Activated CD4-positive, alpha-beta T cell treated with anti-CD3 and anti-CD28 coated beads for 36 hours (primary cell): Measurements from ENCODE around the gene IL1R2. TPM values are rescaled to one million over a fixed set of nuclear protein-coding genes. Genes with fewer than 3 reads are reported as not detected.
"Not testable (repeated sequence)": the region's sequence is repeated elsewhere in the genome, so short reads cannot be mapped to it uniquely, and the experiment has no call there.

Source experiments
- ATAC-seq: fragments of 200-7000 bp; cut with Tn5 transposase; one replicate; pipeline ENCODE4 v1.10.0; 2021; ENCODE audit warnings: mild to moderate bottlenecking, moderate library complexity
- CTCF ChIA-PET: fragments of 350-600 bp; sonication (Branson Sonifier 250); formaldehyde crosslinking; loops from one replicate; lab custom pipeline; 2021; ENCODE audit warnings: antibody characterized with exemption; lab: Charles Lee
- POLR2A ChIA-PET: fragments of 350-600 bp; sonication (Branson Sonifier 250); formaldehyde crosslinking; loops from one replicate; lab custom pipeline; 2021; ENCODE audit warnings: antibody characterized with exemption, inconsistent platforms; lab: Charles Lee
- DNase-seq: peaks from one replicate; pipeline ENCODE4 v3.0.0-alpha.2; 2020
- H3K27ac Mint-ChIP-seq: one replicate; pipeline ENCODE4 v1.8.0; 2021; ENCODE audit warnings: mixed read lengths
- H3K27me3 Mint-ChIP-seq: one replicate; pipeline ENCODE4 v1.8.0; 2021; ENCODE audit warnings: mixed read lengths
- H3K36me3 Mint-ChIP-seq: one replicate; pipeline ENCODE4 v1.8.0; 2021; ENCODE audit warnings: low read depth, mixed read lengths
- H3K4me1 Mint-ChIP-seq: one replicate; pipeline ENCODE4 v1.8.0; 2021; ENCODE audit warnings: mixed read lengths
- H3K4me3 Mint-ChIP-seq: one replicate; pipeline ENCODE4 v1.8.0; 2021; ENCODE audit warnings: mild to moderate bottlenecking, moderate library complexity, mixed read lengths
- H3K9me3 Mint-ChIP-seq: one replicate; pipeline ENCODE4 v1.8.0; 2021; ENCODE audit warnings: low read depth, mixed read lengths
- intact Hi-C, 2 experiments: fragments of 100-400 bp; cut with DNase I in 1 of 2; cut with micrococcal nuclease in 1 of 2; formaldehyde crosslinking; loops; one replicate each; pipeline versions ENCODE4 v1.14.2 to v1.15.1; 2022 to 2024; cut with DNase I, micrococcal nuclease
- total RNA-seq, 2 experiments: library from RNA; stranded (reverse); gene quantifications; one replicate each; pipeline ENCODE4 v1.2.3, GENCODE V29; 2021

The IL1R2 gene
- total RNA-seq, 2 experiments from 2014 or later: 21.4 to 25.4 TPM

- CTCF ChIA-PET: interaction anchor here (1.1 to 5.1 kb wide), 6 partner anchors 10 to 179 kb away, joined by 4 to 19 read pairs (median 4); no protein-coding TSS in a partner anchor
- intact Hi-C loops: no loop called here
- POLR2A ChIA-PET: interaction anchor here (0.6 to 2.1 kb wide), 3 partner anchors 22 to 168 kb away, joined by 3 to 25 read pairs (median 23); no protein-coding TSS in a partner anchor
Measured at GRCh38 chr2:102061286-102061699, 69.5 kb downstream of the IL1R2 start.

GRCh38 chr2:102061962-102062795 lies 70.4 kb downstream of the IL1R2 start:
- POLR2A ChIA-PET: interaction anchor here (0.6 to 2.1 kb wide), 11 partner anchors 18 to 167 kb away, joined by 3 to 25 read pairs (median 4); no protein-coding TSS in a partner anchor
- H3K36me3 Mint-ChIP-seq: no peaks in the 10 kb centered on the region
- H3K4me3 Mint-ChIP-seq: no peak overlapping the region
- no peaks in the 10 kb centered on the region for H3K9me3 Mint-ChIP-seq
- peak overlapping the region; percentile 86 for H3K27ac Mint-ChIP-seq
- CTCF ChIA-PET: interaction anchor here (0.9 to 5.1 kb wide), 16 partner anchors 9 to 178 kb away, joined by 3 to 19 read pairs (median 4); no protein-coding TSS in a partner anchor
- intact Hi-C loops: loop anchor here (1.0 to 2.0 kb wide), 13 partner anchors 21 to 755 kb away; no protein-coding TSS in a partner anchor
- peak; percentile 60 for DNase-seq
- H3K27me3 Mint-ChIP-seq: no peaks in the 10 kb centered on the region
- H3K4me1 Mint-ChIP-seq: peaks cover 46% of the 10 kb centered on the region
- peak; percentile 90 for ATAC-seq

More at GRCh38 chr2:102061286-102061699, 69.5 kb downstream of the IL1R2 start:
- DNase-seq: no peak
- no peak overlapping the region for H3K27ac Mint-ChIP-seq
- no peaks in the 10 kb centered on the region for H3K36me3 Mint-ChIP-seq
- no peaks in the 10 kb centered on the region for H3K27me3 Mint-ChIP-seq
- H3K4me3 Mint-ChIP-seq: no peak overlapping the region
- no peak for ATAC-seq
- H3K9me3 Mint-ChIP-seq: no peaks in the 10 kb centered on the region
- H3K4me1 Mint-ChIP-seq: peaks cover 50% of the 10 kb centered on the region

DNA sequence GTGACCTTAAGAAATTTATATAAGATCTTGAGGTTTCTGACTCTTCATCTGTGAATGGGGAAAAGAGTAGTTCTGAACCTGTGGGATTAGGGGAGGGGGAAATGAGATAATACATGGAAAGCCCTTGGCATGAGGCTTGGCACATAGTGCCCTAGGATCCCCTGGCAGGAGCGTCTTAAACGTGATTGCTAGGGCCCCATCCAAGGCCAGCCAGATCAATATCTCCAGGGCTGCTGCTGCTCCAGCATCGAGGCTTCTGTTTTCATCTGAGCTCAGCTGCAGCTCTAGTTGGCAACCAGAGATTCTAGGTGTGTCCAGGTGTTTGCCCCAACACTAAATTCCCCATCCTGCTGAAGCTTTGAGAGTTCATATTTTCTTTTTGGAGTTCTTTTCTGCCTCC lies 71.0 kb downstream of the IL1R2 start:
- H3K36me3 Mint-ChIP-seq: no peaks in the 10 kb centered on the region
- ChIA-PET POLR2A (interaction anchor here (0.6 to 2.1 kb wide), 10 partner anchors 17 to 85 kb away, joined by 3 to 25 read pairs (median 5); no protein-coding TSS in a partner anchor), CTCF (interaction anchor here (0.8 to 5.1 kb wide), 12 partner anchors 9 to 179 kb away, joined by 3 to 19 read pairs (median 4); no protein-coding TSS in a partner anchor)
- DNase-seq: no peak
- H3K4me1 Mint-ChIP-seq: peaks cover 43% of the 10 kb centered on the region
- peak; percentile 4 for ATAC-seq
- no peaks in the 10 kb centered on the region for H3K27me3 Mint-ChIP-seq
- peak overlapping the region; percentile 86 for H3K27ac Mint-ChIP-seq
- H3K4me3 Mint-ChIP-seq: no peak overlapping the region
- no peaks in the 10 kb centered on the region for H3K9me3 Mint-ChIP-seq
- intact Hi-C loops: loop anchor here (1.0 to 2.0 kb wide), 13 partner anchors 20 to 756 kb away; no protein-coding TSS in a partner anchor

GRCh38 chr2:102063487-102063911 lies 71.7 kb downstream of the IL1R2 start:
- H3K36me3 Mint-ChIP-seq: no peaks in the 10 kb centered on the region
- ATAC-seq: no peak
- intact Hi-C loops: loop anchor here (2.0 kb wide), 3 partner anchors 37 to 757 kb away; no protein-coding TSS in a partner anchor
- H3K27me3 Mint-ChIP-seq: no peaks in the 10 kb centered on the region
- H3K9me3 Mint-ChIP-seq: no peaks in the 10 kb centered on the region
- no peak overlapping the region for H3K4me3 Mint-ChIP-seq
- CTCF ChIA-PET: interaction anchor here (0.8 to 5.1 kb wide), 3 partner anchors 37 to 177 kb away, joined by 3 to 19 read pairs (median 4); no protein-coding TSS in a partner anchor
- peaks cover 38% of the 10 kb centered on the region for H3K4me1 Mint-ChIP-seq
- H3K27ac Mint-ChIP-seq: peak overlapping the region; percentile 86
- DNase-seq: no peak
- POLR2A ChIA-PET: interaction anchor here (1.4 to 2.1 kb wide), 3 partner anchors 20 to 63 kb away, joined by 8 to 25 read pairs (median 23); no protein-coding TSS in a partner anchor

DNA sequence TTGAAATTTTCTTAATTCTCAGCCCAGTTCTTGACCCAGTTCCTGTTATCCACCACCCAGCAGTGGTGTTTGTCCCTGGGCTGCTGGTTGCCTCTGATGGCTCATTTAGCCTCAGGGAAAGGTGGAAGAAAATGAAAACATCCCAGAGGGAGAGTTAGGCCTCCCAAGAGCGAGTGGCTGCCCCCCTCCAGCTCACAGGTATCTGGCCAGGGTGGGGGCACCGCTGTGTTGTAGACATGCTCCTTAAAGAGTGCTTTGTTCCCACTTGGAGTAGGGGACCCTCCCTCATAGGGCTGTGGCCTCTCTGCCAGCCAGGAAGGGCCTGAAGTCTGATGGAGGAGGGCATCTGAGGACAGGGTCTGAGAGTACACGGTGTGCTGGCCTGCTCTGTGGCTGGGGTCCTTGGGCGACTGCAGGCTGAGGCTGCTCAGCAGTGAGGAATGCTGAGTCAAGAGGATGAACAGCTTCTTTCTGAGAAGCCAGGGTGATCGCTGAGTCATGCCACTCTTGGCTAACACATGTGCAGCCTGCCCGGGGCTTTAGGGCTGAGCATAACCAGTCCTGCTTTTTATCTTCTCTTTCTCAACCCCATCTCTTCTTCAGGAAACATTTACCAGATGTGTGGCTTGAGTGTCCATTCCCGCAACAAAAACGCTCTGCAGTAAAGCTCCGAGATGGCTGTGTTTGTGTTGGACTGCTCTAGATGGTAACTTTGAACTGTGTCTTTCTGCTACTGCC lies 72.3 kb downstream of the IL1R2 start:
- no peaks in the 10 kb centered on the region for H3K36me3 Mint-ChIP-seq
- H3K9me3 Mint-ChIP-seq: no peaks in the 10 kb centered on the region
- ATAC-seq (peak; percentile 35), DNase-seq (peak; percentile 77)
- CTCF ChIA-PET: interaction anchor here (0.7 to 5.1 kb wide), 3 partner anchors 10 to 177 kb away, joined by 3 to 19 read pairs (median 3); no protein-coding TSS in a partner anchor
- no peak overlapping the region for H3K4me3 Mint-ChIP-seq
- POLR2A ChIA-PET: no interaction called here
- intact Hi-C loops: loop anchor here (2.0 kb wide), 3 partner anchors 37 to 757 kb away; no protein-coding TSS in a partner anchor
- H3K4me1 Mint-ChIP-seq: peaks cover 38% of the 10 kb centered on the region
- H3K27me3 Mint-ChIP-seq: no peaks in the 10 kb centered on the region
- H3K27ac Mint-ChIP-seq: peak overlapping the region; percentile 86

GRCh38 chr2:102064679-102065674 lies 73.2 kb downstream of the IL1R2 start:
- Mint-ChIP-seq H3K36me3 (no peaks in the 10 kb centered on the region), H3K4me1 (peaks cover 38% of the 10 kb centered on the region)

GRCh38 chr2:102065675-102066252 lies 74.0 kb downstream of the IL1R2 start:
- no peak overlapping the region for H3K4me3 Mint-ChIP-seq
- peak overlapping the region; percentile 33 for H3K27ac Mint-ChIP-seq

More at GRCh38 chr2:102064679-102065674, 73.2 kb downstream of the IL1R2 start:
- ChIA-PET CTCF (interaction anchor here (0.7 to 5.1 kb wide), 3 partner anchors 9 to 176 kb away, joined by 3 to 19 read pairs (median 3); no protein-coding TSS in a partner anchor), POLR2A (no interaction called here)
- intact Hi-C loops: no loop called here
- Mint-ChIP-seq H3K4me3 (no peak overlapping the region), H3K9me3 (no peaks in the 10 kb centered on the region), H3K27me3 (no peaks in the 10 kb centered on the region), H3K27ac (peak overlapping the region; percentile 33)
- no peak for ATAC-seq
- no peak for DNase-seq

GRCh38 chr2:102066554-102066953 lies 74.8 kb downstream of the IL1R2 start:
- Mint-ChIP-seq H3K4me3 (no peak overlapping the region), H3K36me3 (no peaks in the 10 kb centered on the region), H3K9me3 (no peaks in the 10 kb centered on the region), H3K27ac (no peak overlapping the region), H3K27me3 (no peaks in the 10 kb centered on the region), H3K4me1 (peaks cover 33% of the 10 kb centered on the region)
- no peak for ATAC-seq
- intact Hi-C loops: no loop called here
- DNase-seq: no peak
- ChIA-PET POLR2A (no interaction called here), CTCF (no interaction called here)

More at GRCh38 chr2:102065675-102066252, 74.0 kb downstream of the IL1R2 start:
- ATAC-seq (no peak), DNase-seq (no peak)
- ChIA-PET CTCF (interaction anchor here (1.4 kb wide), 1 partner anchor 17 kb away, joined by 3 read pairs; no protein-coding TSS in a partner anchor), POLR2A (no interaction called here)
- intact Hi-C loops: no loop called here
- no peaks in the 10 kb centered on the region for H3K9me3 Mint-ChIP-seq
- H3K4me1 Mint-ChIP-seq: peaks cover 34% of the 10 kb centered on the region
- no peaks in the 10 kb centered on the region for H3K36me3 Mint-ChIP-seq
- H3K27me3 Mint-ChIP-seq: no peaks in the 10 kb centered on the region

DNA sequence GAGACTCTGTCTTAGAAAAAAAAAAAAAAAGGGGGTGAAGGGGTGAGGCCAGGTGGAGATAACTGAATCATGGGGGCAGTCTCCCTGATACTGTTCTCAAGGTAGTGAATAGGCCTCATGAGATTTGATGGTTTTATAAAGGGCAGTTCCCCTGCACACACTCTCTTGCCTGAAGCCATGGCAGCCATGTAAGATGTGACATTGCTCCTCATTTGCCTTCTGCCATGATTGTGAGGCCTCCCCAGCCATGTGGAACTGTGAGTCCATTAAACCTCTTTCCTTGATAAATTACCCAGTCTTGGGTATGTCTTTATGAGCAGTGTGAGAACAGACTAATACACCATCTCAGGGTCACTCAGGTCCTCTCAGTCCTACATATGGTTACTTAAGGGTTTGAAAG lies 76.4 kb downstream of the IL1R2 start:
- ATAC-seq, intact Hi-C loops, H3K4me3 Mint-ChIP-seq, CTCF ChIA-PET, POLR2A ChIA-PET, H3K36me3 Mint-ChIP-seq, H3K27me3 Mint-ChIP-seq, H3K9me3 Mint-ChIP-seq, DNase-seq, H3K27ac Mint-ChIP-seq: not testable (repeated sequence)
- peaks cover 19% of the 10 kb centered on the region for H3K4me1 Mint-ChIP-seq
